GM12891 (cell line): ENCODE measurements around the gene ZRSR2.

Experiments used
- POLR2A ChIP-seq: IDR thresholded peaks from 2 replicates; pipeline ENCODE4 v1.6.1; 2011; ENCODE audit warnings: low read depth, low read length, control low read depth
- POLR2AphosphoS5 ChIP-seq: IDR thresholded peaks from 2 replicates; pipeline ENCODE4 v1.6.1; 2011; ENCODE audit warnings: low read depth, low read length, control low read depth

GRCh38 chrX:15786915-15787314 lies 3.4 kb upstream of the ZRSR2 start:
- TF ChIP-seq POLR2A: no peak
- no peak for TF ChIP-seq POLR2AphosphoS5
